HL-60 (cell line): ENCODE data around the gene UBE2L5.

Experiments
- GABPA ChIP-seq: IDR thresholded peaks from 2 replicates; pipeline ENCODE4 v1.6.1; 2012; ENCODE audit warnings: low read depth
- TF ChIP-seq, protein P1 (sequence below): IDR thresholded peaks from one replicate; pipeline ENCODE4 v1.5.1; 2011; ENCODE audit warnings: low read length, control low read depth, inconsistent platforms; ENCODE audit not compliant: insufficient read depth

DNA sequence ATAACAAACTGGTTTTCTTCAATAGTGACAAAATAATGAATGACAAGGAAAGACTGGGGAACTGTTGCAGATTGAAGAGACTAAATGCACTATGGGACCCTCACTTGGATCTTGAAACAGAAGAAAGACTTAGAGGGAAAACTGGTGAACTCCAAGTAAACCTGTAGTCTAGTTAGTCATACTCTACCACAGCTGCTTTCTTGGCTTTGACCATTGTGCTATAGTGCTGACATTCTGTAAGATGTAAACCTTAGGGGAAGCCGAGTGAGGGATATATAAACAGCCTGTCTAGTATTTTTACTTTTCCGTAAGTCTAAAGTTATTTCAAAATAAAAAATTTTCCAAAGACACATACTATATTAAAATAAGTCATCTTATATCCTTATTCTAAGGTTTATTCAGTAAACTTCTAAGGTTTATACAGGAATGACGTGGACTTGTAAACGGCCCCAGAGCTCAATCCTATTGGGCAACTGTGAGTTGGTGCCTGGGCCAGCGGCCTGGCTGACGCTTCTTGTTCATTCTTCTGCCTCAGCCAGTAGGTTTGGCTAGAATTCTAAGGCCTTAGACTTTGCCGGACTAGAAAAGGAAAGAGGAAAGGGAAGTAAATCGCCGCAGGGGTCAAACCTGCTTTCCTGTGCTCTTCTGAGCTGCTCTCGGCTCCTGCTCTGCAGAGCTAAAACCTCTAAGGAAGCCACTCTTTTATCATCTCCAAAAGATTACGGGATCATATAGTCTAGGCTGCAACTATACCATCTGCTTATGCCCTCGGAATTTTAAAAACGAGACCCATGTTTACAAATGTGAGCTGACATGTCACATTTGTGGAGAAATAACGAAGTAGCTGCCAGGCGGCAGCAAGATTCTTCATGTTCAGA lies 33.6 kb upstream of the UBE2L5 start:
- TF ChIP-seq, protein P1, sequence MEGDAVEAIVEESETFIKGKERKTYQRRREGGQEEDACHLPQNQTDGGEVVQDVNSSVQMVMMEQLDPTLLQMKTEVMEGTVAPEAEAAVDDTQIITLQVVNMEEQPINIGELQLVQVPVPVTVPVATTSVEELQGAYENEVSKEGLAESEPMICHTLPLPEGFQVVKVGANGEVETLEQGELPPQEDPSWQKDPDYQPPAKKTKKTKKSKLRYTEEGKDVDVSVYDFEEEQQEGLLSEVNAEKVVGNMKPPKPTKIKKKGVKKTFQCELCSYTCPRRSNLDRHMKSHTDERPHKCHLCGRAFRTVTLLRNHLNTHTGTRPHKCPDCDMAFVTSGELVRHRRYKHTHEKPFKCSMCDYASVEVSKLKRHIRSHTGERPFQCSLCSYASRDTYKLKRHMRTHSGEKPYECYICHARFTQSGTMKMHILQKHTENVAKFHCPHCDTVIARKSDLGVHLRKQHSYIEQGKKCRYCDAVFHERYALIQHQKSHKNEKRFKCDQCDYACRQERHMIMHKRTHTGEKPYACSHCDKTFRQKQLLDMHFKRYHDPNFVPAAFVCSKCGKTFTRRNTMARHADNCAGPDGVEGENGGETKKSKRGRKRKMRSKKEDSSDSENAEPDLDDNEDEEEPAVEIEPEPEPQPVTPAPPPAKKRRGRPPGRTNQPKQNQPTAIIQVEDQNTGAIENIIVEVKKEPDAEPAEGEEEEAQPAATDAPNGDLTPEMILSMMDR = no peak
- TF ChIP-seq GABPA = peak; percentile 38; the same call in 1 of the 2 replicates
